Measurements from ENCODE around the gene BMPER.

DNA sequence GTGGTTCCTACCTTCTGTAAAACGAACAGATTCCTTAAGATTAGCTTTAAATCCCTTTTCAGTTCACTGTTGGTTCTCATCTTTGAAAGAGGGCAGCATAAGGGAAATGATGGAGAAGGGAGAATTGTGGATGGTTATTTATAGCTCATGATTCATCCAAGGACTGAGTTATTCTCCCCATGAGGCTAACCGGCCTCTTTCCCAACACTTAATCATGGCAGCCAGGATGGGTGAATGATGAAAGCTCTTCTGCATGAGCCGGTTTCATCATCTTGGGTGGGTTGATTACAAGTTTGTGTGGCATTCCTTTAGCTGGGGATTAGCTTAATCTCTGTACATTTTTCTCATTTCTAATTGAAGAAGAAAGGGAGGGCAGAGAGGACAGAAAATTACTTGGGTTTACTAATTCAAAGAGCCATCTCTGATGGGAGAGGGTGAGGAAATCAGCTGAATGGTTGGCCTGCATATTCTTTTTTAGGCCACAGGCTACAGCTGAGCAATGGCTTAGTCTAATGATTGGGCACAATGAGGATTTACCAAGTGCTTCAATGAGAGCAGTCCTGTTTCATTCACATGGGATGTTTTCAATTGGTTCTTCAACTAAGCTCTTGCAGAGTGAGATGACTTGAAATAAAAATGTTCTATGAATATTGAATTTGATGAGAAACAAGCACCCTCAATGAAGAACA, 250.0 kb downstream of the BMPER start:
- TF ChIP-seq, protein P1, sequence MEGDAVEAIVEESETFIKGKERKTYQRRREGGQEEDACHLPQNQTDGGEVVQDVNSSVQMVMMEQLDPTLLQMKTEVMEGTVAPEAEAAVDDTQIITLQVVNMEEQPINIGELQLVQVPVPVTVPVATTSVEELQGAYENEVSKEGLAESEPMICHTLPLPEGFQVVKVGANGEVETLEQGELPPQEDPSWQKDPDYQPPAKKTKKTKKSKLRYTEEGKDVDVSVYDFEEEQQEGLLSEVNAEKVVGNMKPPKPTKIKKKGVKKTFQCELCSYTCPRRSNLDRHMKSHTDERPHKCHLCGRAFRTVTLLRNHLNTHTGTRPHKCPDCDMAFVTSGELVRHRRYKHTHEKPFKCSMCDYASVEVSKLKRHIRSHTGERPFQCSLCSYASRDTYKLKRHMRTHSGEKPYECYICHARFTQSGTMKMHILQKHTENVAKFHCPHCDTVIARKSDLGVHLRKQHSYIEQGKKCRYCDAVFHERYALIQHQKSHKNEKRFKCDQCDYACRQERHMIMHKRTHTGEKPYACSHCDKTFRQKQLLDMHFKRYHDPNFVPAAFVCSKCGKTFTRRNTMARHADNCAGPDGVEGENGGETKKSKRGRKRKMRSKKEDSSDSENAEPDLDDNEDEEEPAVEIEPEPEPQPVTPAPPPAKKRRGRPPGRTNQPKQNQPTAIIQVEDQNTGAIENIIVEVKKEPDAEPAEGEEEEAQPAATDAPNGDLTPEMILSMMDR (IDR thresholded peaks at IDR 0.05), result no peak
- TF ChIP-seq EP300 (IDR thresholded peaks at IDR 0.05), result peak in 1 of 2 donors; percentile 87
- TF ChIP-seq POLR2A (IDR thresholded peaks at IDR 0.05), result no peak

Data from tibial nerve (tissue), 4 donors.